ENCODE results near the gene PCDH18. TPM values are rescaled to one million over a fixed set of nuclear protein-coding genes. Genes with fewer than 3 reads are reported as not detected.
"Not testable (repeated sequence)": the region's sequence is repeated elsewhere in the genome, so short reads cannot be mapped to it uniquely, and the experiment has no call there.

Gene PCDH18
- polyA plus RNA-seq, 1 donor (not counting 4 experiments of a cell fraction or from before 2014, with no cell fraction given): 0.08 TPM

DNA sequence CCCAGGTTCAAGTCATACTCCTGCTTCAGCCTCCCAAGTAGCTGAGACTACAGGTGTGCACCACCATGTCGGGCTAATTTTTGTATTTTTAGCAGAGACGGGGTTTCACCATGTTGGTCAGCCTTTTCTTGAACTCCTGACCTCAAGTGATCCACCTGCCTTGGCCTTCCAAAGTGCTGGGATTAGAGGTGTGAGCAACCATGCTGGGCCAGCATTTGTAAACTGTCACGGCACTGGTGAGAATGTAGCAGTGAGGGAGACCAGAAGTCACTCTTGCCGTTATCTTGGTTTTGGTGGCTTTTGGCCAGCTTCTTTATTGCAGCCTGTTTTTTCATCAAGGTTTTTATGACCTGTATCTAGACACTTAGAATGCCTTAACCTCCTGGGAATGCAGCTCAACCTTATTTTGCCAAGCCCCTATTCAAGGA, 22.4 kb downstream of the PCDH18 start:
- no peaks in the 10 kb centered on the region for H3K9me3 ChIP-seq (ENCODE audit: control insufficient read depth, low read depth, low read length)
- TF ChIP-seq, protein P1, sequence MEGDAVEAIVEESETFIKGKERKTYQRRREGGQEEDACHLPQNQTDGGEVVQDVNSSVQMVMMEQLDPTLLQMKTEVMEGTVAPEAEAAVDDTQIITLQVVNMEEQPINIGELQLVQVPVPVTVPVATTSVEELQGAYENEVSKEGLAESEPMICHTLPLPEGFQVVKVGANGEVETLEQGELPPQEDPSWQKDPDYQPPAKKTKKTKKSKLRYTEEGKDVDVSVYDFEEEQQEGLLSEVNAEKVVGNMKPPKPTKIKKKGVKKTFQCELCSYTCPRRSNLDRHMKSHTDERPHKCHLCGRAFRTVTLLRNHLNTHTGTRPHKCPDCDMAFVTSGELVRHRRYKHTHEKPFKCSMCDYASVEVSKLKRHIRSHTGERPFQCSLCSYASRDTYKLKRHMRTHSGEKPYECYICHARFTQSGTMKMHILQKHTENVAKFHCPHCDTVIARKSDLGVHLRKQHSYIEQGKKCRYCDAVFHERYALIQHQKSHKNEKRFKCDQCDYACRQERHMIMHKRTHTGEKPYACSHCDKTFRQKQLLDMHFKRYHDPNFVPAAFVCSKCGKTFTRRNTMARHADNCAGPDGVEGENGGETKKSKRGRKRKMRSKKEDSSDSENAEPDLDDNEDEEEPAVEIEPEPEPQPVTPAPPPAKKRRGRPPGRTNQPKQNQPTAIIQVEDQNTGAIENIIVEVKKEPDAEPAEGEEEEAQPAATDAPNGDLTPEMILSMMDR (optimal IDR thresholded peaks at IDR 0.05 in 1 of 3, IDR thresholded peaks at IDR 0.05 in 1 of 3, conservative IDR thresholded peaks at IDR 0.05 in 1 of 3; ENCODE audit: extremely low read depth in 1 of 3, insufficient read depth in 2 of 3, low read length in 3 of 3): no peak
- TF ChIP-seq EZH2 (IDR thresholded peaks at IDR 0.05; ENCODE audit: low read length): no peak
- no peak overlapping the region for H3K27ac ChIP-seq (ENCODE audit: control insufficient read depth, insufficient read depth, low read length)
- no peak for DNase-seq (ENCODE audit: low read depth, low spot score)
- H3K9ac ChIP-seq (ENCODE audit: control insufficient read depth, extremely low read depth, insufficient read depth, low read length): no peak overlapping the region
- H4K20me1 ChIP-seq (ENCODE audit: control insufficient read depth, extremely low read depth, insufficient read depth, low read length): no peaks in the 10 kb centered on the region
- no peaks in the 10 kb centered on the region for H3K27me3 ChIP-seq (ENCODE audit: control insufficient read depth, extremely low read depth, insufficient read depth, low read length)
- H3K79me2 ChIP-seq (ENCODE audit: control insufficient read depth, insufficient read depth, low read length): no peaks in the 10 kb centered on the region
- no peaks in the 10 kb centered on the region for H3K36me3 ChIP-seq (ENCODE audit: control insufficient read depth in 2 of 2, extremely low read depth in 1 of 2, insufficient read depth in 2 of 2, low read length in 2 of 2)
- FAIRE-seq: no peak
- H3K9me1 ChIP-seq (ENCODE audit: control insufficient read depth, extremely low read depth, insufficient read depth, low read length): no peaks in the 10 kb centered on the region
- H3K4me1 ChIP-seq (ENCODE audit: control insufficient read depth, extremely low read depth, insufficient read depth, low read length): no peaks in the 10 kb centered on the region
- dilution Hi-C loops (cut with MboI; ENCODE audit: extremely low pct_ligation_motif_present, low sequenced_read_pairs): no loop called here
- no peak overlapping the region for H3K4me3 ChIP-seq (ENCODE audit: control insufficient read depth in 2 of 3, extremely low read depth in 1 of 3, insufficient read depth in 2 of 3, low read depth in 1 of 3, low read length in 3 of 3)
- H2AFZ ChIP-seq (ENCODE audit: control insufficient read depth, low read length): no peak overlapping the region
- no peak overlapping the region for H3K4me2 ChIP-seq (ENCODE audit: control insufficient read depth, extremely low read depth, insufficient read depth, low read depth, low read length)

DNA sequence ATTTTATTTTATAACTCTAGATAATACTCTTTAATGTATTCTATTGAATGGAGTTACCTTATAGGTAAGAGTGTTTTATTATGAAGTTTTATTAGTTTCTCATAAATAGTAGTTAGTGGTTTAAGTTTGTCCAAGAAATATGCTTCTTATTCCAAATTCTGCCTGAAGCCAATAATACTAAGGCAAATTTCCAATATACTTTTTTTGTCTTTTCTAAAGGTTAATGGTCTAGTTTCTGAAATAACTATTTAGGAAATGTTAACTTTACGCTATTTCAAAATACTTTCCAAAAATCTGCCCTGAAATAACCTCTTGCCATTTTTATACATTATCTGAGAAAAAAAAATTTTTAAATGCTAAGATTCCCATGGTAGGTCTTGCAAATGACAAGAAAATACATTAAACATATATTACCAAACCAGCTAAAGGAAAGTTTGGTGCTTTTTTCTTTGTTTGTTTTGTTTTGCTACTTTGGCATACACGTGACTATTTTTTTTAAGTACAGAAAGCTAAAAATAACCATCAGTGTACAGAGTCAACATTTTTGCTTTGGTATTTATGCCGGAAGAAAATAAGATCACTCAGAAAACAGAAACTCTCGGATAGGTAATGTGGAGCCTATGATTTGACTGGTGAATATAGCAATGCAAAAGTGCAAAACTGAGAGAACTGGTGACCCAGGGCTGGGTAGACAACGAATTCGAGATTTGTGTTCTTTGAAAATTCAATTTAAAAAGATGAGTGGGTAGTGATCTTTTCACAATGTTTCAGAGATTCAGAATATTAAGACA, 29.8 kb downstream of the PCDH18 start:
- Histone ChIP-seq H3K4me2 (ENCODE audit: control insufficient read depth, extremely low read depth, insufficient read depth, low read depth, low read length) (no peak overlapping the region), H3K9me3 (ENCODE audit: control insufficient read depth, low read depth, low read length) (no peaks in the 10 kb centered on the region), H3K9me1 (ENCODE audit: control insufficient read depth, extremely low read depth, insufficient read depth, low read length) (no peaks in the 10 kb centered on the region), H2AFZ (ENCODE audit: control insufficient read depth, low read length) (no peak overlapping the region), H3K36me3 (ENCODE audit: control insufficient read depth in 2 of 2, extremely low read depth in 1 of 2, insufficient read depth in 2 of 2, low read length in 2 of 2) (no peaks in the 10 kb centered on the region), H3K27ac (ENCODE audit: control insufficient read depth, insufficient read depth, low read length) (no peak overlapping the region), H3K79me2 (ENCODE audit: control insufficient read depth, insufficient read depth, low read length) (no peaks in the 10 kb centered on the region), H3K4me1 (ENCODE audit: control insufficient read depth, extremely low read depth, insufficient read depth, low read length) (no peaks in the 10 kb centered on the region), H3K4me3 (ENCODE audit: control insufficient read depth in 2 of 3, extremely low read depth in 1 of 3, insufficient read depth in 2 of 3, low read depth in 1 of 3, low read length in 3 of 3) (no peak overlapping the region), H3K9ac (ENCODE audit: control insufficient read depth, extremely low read depth, insufficient read depth, low read length) (no peak overlapping the region), H3K27me3 (ENCODE audit: control insufficient read depth, extremely low read depth, insufficient read depth, low read length) (no peaks in the 10 kb centered on the region), H4K20me1 (ENCODE audit: control insufficient read depth, extremely low read depth, insufficient read depth, low read length) (no peaks in the 10 kb centered on the region)
- DNase-seq (ENCODE audit: low read depth, low spot score) (no peak), FAIRE-seq (no peak)
- dilution Hi-C loops (cut with MboI; ENCODE audit: extremely low pct_ligation_motif_present, low sequenced_read_pairs): no loop called here
- TF ChIP-seq EZH2 (IDR thresholded peaks at IDR 0.05; ENCODE audit: low read length): no peak
- TF ChIP-seq, protein P1 (optimal IDR thresholded peaks at IDR 0.05 in 1 of 3, IDR thresholded peaks at IDR 0.05 in 1 of 3, conservative IDR thresholded peaks at IDR 0.05 in 1 of 3; ENCODE audit: extremely low read depth in 1 of 3, insufficient read depth in 2 of 3, low read length in 3 of 3): no peak

DNA sequence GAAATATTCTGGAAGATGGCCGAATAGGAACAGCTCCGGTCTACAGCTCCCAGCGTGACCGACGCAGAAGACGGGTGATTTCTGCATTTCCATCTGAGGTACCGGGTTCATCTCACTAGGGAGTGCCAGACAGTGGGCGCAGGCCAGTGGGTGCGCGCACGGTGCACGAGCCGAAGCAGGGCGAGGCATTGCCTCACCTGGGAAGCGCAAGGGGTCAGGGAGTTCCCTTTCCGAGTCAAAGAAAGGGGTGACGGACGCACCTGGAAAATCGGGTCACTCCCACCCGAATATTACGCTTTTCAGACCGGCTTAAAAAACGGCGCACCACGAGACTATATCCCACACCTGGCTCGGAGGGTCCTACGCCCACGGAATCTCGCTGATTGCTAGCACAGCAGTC, 36.0 kb downstream of the PCDH18 start:
- H3K27me3 ChIP-seq (ENCODE audit: control insufficient read depth, extremely low read depth, insufficient read depth, low read length); DNase-seq (ENCODE audit: low read depth, low spot score); dilution Hi-C loops (cut with MboI; ENCODE audit: extremely low pct_ligation_motif_present, low sequenced_read_pairs); H3K9ac ChIP-seq (ENCODE audit: control insufficient read depth, extremely low read depth, insufficient read depth, low read length); H3K79me2 ChIP-seq (ENCODE audit: control insufficient read depth, insufficient read depth, low read length); H4K20me1 ChIP-seq (ENCODE audit: control insufficient read depth, extremely low read depth, insufficient read depth, low read length); FAIRE-seq; H2AFZ ChIP-seq (ENCODE audit: control insufficient read depth, low read length); H3K9me3 ChIP-seq (ENCODE audit: control insufficient read depth, low read depth, low read length); H3K9me1 ChIP-seq (ENCODE audit: control insufficient read depth, extremely low read depth, insufficient read depth, low read length); H3K4me3 ChIP-seq (ENCODE audit: control insufficient read depth in 2 of 3, extremely low read depth in 1 of 3, insufficient read depth in 2 of 3, low read depth in 1 of 3, low read length in 3 of 3); H3K4me1 ChIP-seq (ENCODE audit: control insufficient read depth, extremely low read depth, insufficient read depth, low read length); H3K4me2 ChIP-seq (ENCODE audit: control insufficient read depth, extremely low read depth, insufficient read depth, low read depth, low read length); H3K27ac ChIP-seq (ENCODE audit: control insufficient read depth, insufficient read depth, low read length); H3K36me3 ChIP-seq (ENCODE audit: control insufficient read depth in 2 of 2, extremely low read depth in 1 of 2, insufficient read depth in 2 of 2, low read length in 2 of 2): not testable (repeated sequence)

All from keratinocyte (primary cell).